ENCODE measurements around the gene NCF2.

The NCF2 gene

GRCh38 chr1:183552441-183552840 lies 37.8 kb downstream of the NCF2 start:
- DNase-seq (ENCODE audit: low read depth in 2 of 2), result no peak

DNA sequence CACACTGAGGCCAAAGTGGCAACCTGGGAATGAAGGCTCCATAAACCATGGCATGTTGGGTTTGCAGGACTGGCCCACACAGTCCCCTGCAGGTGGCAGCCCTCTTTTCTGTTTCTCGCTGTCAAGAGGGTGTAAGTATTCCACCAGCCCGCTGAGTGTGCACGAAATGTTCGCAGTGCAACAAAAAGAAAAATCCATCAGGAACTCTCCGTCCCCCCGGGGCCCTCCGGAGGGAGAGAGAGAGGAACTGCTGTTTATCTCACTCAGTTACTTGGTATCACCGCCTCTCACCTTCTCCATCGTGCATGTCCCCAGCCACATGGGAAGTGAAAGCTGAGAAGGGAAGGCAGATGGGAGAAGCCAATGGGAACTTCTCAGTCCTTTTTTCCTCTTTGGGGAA lies 38.3 kb downstream of the NCF2 start:
- no peak for DNase-seq (ENCODE audit: low read depth in 2 of 2)

DNA sequence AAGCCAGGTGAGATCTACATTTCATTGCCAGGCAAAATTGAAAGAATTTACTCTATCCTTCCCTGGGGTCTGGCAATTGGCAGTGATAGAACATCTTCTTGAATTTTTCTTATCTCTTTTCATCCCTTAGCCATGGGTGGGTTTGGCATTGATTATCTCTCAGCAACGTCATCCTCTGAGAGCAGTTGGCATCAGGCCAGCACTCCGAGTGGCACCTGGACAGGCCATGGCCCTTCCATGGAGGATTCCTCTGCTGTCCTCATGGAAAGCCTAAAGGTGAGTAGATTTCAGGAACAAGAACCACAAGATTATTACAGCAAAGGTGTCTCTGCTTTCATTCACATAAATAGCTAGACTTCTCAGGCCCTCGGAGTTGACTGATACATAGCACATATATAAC lies 39.3 kb downstream of the NCF2 start:
- no peak for DNase-seq (ENCODE audit: low read depth in 2 of 2)

GRCh38 chr1:183548116-183548515 lies 42.1 kb downstream of the NCF2 start:
- no peak for DNase-seq (ENCODE audit: low read depth in 2 of 2)

DNA sequence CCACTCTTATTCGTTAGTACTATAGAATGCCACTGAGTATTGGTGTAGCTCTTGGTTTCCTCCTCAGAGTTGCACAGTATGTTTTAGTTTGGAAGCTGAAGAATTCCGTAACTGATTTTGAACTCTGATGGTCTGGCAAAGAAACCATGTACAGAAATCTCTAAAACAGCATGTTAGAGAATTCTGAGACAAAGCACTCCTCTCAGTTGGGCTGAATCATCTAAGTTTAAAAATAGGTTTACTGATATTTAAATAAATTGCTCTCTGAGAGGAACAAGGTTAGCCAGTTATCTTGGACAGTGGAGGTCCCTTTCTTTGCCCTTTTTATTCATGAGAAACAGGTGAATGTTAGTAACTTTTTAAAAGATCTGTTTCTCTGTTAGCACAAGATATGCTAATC lies 43.8 kb downstream of the NCF2 start:
- no peak for DNase-seq (ENCODE audit: low read depth in 2 of 2)

DNA sequence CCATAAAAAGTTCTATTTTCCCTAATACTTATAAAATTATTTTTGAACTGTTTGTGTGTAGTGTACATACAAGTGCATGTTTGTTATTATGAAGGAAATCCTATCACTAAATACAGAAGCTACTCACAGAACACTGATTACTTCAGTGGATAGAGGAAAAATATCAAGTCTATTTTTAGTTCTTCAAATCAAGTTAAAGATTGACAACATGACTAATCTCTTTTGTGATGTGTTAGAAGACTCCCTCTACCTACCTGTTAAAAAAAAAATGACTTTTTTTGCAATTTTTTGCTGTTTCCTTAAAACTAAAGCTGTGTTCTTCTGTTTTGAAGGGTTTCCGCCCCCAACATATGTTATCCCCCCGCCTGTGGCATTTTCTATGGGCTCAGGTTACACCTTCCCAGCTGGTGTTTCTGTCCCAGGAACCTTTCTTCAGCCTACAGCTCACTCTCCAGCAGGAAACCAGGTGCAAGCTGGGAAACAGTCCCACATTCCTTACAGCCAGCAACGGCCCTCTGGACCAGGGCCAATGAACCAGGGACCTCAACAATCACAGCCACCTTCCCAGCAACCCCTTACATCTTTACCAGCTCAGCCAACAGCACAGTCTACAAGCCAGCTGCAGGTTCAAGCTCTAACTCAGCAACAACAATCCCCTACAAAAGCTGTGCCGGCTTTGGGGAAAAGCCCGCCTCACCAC lies 45.5 kb downstream of the NCF2 start:
- DNase-seq (ENCODE audit: low read depth in 2 of 2), result no peak

DNA sequence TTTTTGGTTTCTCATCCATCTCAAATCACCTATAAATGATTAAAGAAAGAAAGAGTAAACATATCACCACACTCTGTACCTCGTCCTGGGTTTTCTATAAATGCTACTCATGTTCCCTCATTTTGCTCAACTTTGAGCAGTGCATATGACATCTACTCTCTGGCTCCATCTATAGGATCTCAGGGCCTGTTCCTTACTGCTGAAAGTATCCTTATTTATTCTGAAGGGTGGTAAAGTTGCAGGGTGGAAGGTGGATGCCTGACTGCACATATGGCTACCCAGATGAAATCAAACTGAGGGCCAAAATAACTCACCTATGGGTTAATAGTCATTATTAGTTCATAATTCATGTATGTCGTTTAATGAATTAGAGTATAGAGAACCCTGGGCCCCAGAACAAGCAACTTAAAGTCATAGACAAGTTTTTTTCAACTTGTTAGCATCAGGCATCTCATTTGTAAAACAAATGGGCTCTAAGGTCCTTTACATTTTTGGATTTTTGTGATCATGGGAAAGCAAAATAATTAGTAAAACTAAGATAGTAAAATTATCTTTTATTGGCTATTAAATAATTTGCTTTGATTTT lies 46.5 kb downstream of the NCF2 start:
- DNase-seq (ENCODE audit: low read depth in 2 of 2), result no peak

DNA sequence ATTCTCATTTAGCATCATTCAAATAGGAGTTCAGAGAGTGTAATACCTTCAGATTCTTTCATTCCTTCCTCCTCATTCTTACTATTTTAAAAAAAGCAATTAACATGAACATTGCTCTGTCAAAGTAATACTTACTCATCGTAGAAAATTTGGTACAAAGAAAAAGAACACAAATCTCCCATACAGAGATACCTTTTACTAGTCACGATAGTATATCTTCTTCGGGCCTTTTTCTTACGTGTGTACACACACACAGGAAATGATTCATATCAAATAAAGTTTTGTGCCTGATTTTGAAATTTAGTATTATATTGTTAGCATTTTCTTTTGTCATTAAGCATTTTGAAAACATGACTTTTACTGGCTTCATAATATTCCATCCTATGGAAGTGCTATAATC lies 52.9 kb downstream of the NCF2 start:
- no peak for DNase-seq (ENCODE audit: low read depth in 2 of 2)

- DNase-seq (ENCODE audit: low read depth in 2 of 2), result no peak
Observed at GRCh38 chr1:183533617-183534174, 56.6 kb downstream of the NCF2 start.

GRCh38 chr1:183528577-183528976 lies 61.7 kb downstream of the NCF2 start:
- DNase-seq (ENCODE audit: low read depth in 2 of 2), result no peak

GRCh38 chr1:183522104-183522503 lies 68.2 kb downstream of the NCF2 start:
- no peak for DNase-seq (ENCODE audit: low read depth in 2 of 2)

DNA sequence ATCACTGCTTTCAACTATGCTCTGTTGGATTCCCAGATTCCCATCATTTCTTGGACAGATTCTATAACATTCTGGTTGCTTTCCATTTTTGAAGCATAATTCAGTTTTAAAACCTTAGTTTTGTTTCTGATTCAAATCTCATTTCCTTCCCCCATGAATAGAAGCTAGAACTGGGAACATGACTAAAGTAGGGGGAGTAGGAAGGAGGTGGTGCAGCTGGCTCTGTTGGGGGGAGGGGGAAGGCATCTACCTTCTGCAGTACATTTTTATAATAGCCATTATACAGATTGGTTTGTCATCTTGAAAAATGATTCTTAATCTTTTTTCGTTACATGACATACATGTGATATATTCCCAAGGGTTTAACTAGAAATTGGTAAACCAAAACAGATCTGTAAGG lies 69.9 kb downstream of the NCF2 start:
- no peak for DNase-seq (ENCODE audit: low read depth in 2 of 2)

DNA sequence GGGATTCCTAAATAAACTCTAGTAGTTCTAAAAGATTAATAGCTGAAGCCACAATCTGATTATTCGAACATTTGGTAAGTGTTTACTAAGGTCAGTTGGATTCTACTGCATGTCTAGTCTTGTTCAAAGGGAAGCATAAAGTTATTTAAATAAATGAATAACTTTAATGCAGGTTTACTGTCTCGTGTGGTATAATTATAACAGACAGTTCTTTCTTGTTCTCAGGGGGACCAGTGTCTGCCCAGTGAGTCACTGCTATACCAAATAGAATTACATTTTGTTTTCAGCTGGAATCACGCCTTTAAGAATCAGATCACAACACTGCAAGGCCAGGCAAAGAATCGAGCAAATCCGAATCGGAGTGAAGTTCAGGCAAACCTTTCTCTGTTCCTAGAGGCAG lies 72.9 kb downstream of the NCF2 start:
- no peak for DNase-seq (ENCODE audit: low read depth in 2 of 2)

- DNase-seq (ENCODE audit: low read depth in 2 of 2), result no peak
Observed at GRCh38 chr1:183516725-183517124, 73.5 kb downstream of the NCF2 start.

DNA sequence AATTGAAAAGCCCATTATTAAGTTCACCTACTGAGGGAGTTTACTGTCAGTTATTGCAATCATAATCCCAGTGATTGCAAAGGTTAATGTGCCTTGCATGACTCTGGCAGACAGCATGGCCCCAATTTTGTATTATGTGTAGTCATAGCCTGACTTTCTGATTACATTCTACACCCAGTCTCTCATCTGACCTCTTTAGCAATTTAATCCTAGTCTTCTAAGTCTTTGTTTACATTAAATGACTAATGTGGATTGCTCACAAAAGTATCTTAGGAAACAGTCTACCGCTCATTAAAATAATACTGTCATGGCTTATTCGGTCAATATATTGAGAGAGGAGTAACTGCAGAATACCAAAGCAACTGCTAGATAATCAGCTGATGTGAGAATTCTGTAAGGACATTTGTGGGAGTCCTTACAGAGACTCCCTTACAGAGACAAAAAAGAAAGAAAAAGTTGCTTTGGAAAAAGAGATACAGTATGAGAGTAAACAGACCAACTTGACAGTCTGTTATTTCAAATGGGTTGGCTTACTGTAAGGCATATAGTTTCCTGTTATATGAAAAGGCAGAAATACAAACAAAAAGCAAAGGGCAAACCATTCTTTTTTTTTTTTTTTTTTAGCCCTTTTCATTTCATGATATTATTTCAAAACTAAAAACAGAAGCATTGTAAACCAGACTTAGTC lies 75.1 kb downstream of the NCF2 start:
- DNase-seq (ENCODE audit: low read depth in 2 of 2), result no peak

DNA sequence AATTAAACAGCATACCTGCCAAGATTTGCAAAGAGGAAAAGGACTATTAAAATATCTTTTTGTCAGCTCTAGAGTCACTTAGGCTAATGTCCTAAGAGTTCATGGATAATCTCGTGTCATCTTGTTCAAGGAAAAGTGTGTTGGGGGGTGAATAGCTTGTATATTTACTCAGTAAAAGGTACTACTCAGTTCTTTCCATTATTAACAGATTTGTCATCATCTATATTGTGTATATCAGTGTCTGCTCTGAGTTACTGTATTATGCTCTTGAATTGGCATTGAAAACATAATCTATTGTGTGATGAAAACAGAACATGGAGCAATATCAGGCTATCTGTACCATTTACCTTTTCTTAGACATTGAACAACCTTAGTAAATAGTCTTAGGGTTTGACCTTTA lies 76.0 kb downstream of the NCF2 start:
- no peak for DNase-seq (ENCODE audit: low read depth in 2 of 2)

- DNase-seq (ENCODE audit: low read depth in 2 of 2), result no peak
Observed at GRCh38 chr1:183512450-183512849, 77.8 kb downstream of the NCF2 start.

DNA sequence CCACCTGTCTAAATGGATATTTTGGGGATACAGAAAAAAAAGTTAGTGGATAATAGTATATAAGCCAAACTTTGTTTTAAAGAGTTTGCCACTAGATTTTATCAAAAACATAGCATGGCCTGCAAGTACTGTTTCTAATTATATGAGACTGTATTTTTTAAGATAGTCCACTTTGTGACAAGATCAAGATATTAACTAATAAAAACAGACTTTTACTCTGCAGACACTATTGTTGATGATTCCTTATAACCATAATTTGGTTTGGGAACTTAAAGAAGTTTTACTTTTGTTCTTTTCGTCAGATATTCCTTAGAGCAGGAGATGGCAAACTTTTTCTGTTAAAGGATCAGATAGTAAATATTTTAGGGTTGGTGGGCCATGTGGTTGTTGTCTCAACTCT lies 81.6 kb downstream of the NCF2 start:
- no peak for DNase-seq (ENCODE audit: low read depth in 2 of 2)

GRCh38 chr1:183506561-183506960 lies 83.7 kb downstream of the NCF2 start:
- DNase-seq (ENCODE audit: low read depth in 2 of 2), result no peak

All from stimulated activated CD8-positive, alpha-beta memory T cell treated with anti-CD3 and anti-CD28 coated beads, Interleukin-15, amount 100 ng/mL, for 4 hours (primary cell).